ENCODE measurements around the gene CLCA2. TPM values are rescaled to one million over a fixed set of nuclear protein-coding genes. Genes with fewer than 3 reads are reported as not detected.

CLCA2 gene
- total RNA-seq, 1 donor from 2014 or later = not detected

DNA sequence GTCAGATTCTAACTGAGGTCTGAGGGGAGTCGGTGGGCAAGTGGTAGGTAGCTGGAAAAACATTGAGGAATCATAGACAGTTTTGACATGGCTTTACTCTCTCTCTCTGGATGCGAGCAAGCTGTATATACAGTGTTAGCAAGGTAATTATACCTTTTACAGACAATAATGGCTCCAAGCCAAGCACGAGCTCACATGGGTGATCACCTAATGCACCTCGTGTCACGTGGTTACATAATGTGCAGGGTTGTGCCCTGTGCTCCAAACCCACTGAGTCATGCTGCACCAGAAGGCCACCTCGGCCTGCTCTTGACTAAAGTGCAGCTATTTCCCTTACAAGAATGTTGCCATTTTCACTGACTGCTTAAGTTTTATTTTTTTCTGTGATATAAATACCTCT, 7.6 kb upstream of the CLCA2 start:
- no peak for DNase-seq (ENCODE audit: low spot score in 2 of 2)
- TF ChIP-seq, protein P1, sequence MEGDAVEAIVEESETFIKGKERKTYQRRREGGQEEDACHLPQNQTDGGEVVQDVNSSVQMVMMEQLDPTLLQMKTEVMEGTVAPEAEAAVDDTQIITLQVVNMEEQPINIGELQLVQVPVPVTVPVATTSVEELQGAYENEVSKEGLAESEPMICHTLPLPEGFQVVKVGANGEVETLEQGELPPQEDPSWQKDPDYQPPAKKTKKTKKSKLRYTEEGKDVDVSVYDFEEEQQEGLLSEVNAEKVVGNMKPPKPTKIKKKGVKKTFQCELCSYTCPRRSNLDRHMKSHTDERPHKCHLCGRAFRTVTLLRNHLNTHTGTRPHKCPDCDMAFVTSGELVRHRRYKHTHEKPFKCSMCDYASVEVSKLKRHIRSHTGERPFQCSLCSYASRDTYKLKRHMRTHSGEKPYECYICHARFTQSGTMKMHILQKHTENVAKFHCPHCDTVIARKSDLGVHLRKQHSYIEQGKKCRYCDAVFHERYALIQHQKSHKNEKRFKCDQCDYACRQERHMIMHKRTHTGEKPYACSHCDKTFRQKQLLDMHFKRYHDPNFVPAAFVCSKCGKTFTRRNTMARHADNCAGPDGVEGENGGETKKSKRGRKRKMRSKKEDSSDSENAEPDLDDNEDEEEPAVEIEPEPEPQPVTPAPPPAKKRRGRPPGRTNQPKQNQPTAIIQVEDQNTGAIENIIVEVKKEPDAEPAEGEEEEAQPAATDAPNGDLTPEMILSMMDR (IDR thresholded peaks at IDR 0.05) = no peak
- intact Hi-C loops (cut with DNase I) = no loop called here
- Histone ChIP-seq H3K36me3 (no peaks in the 10 kb centered on the region), H3K27me3 (no peaks in the 10 kb centered on the region), H3K9me3 (no peaks in the 10 kb centered on the region), H3K27ac (no peak overlapping the region), H3K4me1 (no peaks in the 10 kb centered on the region), H3K4me3 (no peak overlapping the region)

DNA sequence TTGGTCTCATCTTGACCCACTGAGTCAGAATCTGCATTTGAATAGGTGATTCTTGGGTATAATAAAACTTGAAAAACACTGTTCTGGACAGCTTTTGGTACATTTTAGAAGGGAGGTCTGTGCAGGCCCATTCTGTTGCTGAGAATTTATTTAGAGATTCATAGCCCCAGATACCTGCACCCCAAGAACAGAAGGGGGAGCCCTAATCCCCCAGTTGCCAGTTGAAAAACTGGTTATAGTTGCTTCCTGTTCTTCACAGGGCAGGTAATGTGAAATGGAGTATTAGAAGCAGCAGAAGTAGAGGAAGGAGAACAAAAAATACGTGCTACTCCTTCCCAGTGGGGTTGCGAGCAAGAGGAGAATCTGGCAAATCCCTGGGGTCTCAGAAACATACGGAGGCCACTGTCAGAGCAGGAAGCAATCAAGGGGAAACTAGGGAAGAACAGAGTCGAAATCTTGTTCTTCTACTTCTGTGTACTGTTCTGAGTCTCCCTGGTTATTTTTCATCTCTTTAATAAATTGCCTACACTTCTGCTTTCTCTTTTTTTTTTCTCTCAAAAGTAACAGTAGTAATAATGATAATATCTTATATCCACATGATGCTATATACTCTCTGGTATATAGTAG, 4.6 kb upstream of the CLCA2 start:
- no peaks in the 10 kb centered on the region for H3K27me3 ChIP-seq
- DNase-seq (ENCODE audit: low spot score in 2 of 2) = no peak
- TF ChIP-seq, protein P1 (IDR thresholded peaks at IDR 0.05) = no peak
- intact Hi-C loops (cut with DNase I) = no loop called here
- no peaks in the 10 kb centered on the region for H3K4me1 ChIP-seq
- H3K9me3 ChIP-seq = no peaks in the 10 kb centered on the region
- H3K27ac ChIP-seq = no peak overlapping the region
- H3K36me3 ChIP-seq = no peaks in the 10 kb centered on the region
- H3K4me3 ChIP-seq = no peak overlapping the region

DNA sequence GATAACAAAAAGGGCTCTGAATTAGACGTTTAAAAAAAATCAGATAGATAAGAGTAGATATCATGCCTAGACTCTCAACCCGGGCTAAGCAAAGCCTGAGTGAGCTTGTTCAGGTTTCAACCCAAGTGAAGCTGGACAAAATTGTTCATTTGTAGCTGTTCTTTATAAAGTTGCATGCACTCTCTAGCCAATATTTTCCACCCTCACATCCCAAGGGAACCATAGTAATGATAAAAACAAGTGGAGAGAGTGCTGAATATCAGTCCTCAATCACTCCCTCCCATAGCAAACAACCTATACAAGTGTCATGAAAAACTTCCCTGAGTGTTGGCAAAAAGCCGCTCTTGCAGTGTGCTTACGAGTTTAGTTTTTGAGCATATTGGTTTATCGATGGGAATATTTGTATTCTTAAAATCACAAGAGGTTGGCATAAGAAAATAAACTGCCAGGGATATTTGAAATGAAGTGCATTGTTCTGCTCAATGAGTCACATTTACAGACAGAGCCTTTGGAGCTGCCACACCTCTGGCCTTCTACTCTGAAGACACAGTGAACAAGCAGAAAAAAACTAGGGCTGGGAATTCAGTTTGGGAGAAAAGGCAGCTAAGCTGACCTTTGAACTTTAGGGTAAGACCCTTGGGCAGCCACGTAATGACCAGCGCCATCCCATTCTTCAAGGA, 2.2 kb upstream of the CLCA2 start:
- H3K4me1 ChIP-seq = no peaks in the 10 kb centered on the region
- no peaks in the 10 kb centered on the region for H3K9me3 ChIP-seq
- TF ChIP-seq, protein P1 (IDR thresholded peaks at IDR 0.05) = no peak
- intact Hi-C loops (cut with DNase I) = no loop called here
- H3K27ac ChIP-seq = no peak overlapping the region
- DNase-seq (ENCODE audit: low spot score in 2 of 2) = no peak
- no peaks in the 10 kb centered on the region for H3K27me3 ChIP-seq
- H3K4me3 ChIP-seq = no peak overlapping the region
- no peaks in the 10 kb centered on the region for H3K36me3 ChIP-seq

DNA sequence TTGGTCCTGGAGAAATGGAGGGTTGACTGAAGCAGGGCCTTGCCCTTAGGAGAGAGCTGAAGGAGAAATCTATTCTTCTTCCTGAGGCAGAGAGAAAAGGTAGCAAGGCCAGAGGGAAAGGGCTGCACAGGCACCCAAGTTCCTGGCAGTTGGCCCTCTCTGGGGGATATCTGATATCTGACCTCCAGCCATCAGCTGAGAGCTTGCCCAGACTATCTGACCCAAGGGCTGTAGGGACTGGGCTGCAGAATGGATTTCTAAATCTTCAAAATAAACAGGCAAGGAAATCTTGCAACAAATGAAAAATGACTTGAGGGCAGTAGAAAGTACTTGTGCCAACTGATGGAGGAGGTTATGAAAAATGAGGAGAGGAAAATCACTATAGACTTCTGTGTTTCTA, 498 bp upstream of the CLCA2 start:
- no peaks in the 10 kb centered on the region for H3K36me3 ChIP-seq
- no peak overlapping the region for H3K27ac ChIP-seq
- H3K9me3 ChIP-seq = no peaks in the 10 kb centered on the region
- no peaks in the 10 kb centered on the region for H3K4me1 ChIP-seq
- TF ChIP-seq, protein P1 (IDR thresholded peaks at IDR 0.05) = no peak
- H3K27me3 ChIP-seq = no peaks in the 10 kb centered on the region
- intact Hi-C loops (cut with DNase I) = no loop called here
- no peak for DNase-seq (ENCODE audit: low spot score in 2 of 2)
- H3K4me3 ChIP-seq = no peak overlapping the region

DNA sequence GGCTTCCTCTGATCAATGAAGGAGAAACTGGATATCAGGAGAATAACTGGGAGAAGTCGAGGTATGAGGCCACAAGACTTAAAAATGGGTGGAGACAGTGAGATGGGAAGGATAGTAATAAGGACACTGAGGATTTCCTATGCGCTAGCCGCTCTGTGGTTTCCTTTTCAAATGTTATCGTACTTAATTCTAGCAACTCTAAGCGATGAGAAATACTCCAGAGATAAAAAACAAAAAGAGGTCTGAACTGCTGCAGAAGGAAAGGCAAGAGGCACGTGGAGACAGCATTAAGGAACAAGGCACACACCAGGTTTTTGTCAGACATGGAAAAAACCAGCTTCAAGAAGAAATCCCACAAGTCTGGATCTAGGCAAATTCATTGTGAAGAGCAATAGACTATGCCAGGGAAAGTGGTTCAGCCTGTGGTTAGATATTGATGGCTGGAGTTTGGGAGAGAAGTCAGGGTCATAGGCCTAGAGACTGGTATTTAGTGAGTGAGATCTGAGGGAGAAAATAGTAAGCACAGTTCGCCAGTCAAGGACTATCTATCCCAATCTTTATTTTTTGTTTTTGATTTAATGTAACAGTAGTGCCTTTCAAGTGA, 5.3 kb downstream of the CLCA2 start:
- H3K36me3 ChIP-seq = no peaks in the 10 kb centered on the region
- H3K4me1 ChIP-seq = peaks cover 0 to 8% of the 10 kb centered on the region in 2 donors
- no peak for DNase-seq (ENCODE audit: low spot score in 2 of 2)
- TF ChIP-seq, protein P1 (IDR thresholded peaks at IDR 0.05) = no peak
- no peak overlapping the region for H3K4me3 ChIP-seq
- no peaks in the 10 kb centered on the region for H3K27me3 ChIP-seq
- intact Hi-C loops (cut with DNase I) = loop anchor here (2.0 kb wide), 1 partner anchor 32 kb away; the partner anchor contains the start of gene ODF2L
- H3K27ac ChIP-seq = peak overlapping the region; percentile 60 to 70
- no peaks in the 10 kb centered on the region for H3K9me3 ChIP-seq
